HG03108 (cell line): ENCODE results near the gene MLLT6.

Source experiments
- ATAC-seq: cut with Tn5 transposase; IDR thresholded peaks from one replicate; pipeline ENCODE4 v1.9.1; 2021; ENCODE audit warnings: moderate library complexity; ENCODE audit not compliant: unreplicated experiment

Gene MLLT6

DNA sequence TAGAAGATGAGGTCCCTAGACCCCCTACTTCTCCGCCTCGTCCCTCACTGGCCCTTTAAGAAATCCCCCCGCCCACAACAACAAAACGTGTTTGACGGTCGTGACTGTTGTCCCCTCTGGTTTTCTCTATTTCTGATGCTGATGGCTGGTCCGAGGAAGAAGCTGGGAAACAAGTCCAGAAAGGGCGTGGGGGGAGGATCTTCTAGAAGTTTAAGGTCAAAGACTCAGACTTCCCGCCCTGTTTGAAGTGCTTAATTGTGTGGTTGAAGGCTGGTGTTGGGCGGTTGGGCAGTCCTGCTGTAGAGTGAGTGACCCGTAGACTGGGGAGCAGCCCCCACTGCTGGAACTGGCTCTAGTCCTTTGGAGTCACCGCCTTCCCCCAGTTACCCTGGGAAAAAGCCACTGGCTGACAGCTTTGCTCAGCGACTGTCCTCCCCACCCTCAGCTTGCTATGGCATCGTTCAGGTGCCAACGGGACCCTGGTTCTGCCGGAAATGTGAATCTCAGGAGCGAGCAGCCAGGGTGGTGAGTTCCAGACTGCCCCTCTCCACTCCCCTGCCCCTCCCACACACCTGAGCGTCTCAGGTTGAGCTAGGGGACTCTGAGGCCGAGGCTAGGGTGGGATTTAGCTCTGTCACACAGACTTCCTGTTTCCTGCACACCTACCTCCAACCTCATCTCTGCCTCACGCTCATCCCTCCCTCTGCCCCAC, 1.6 kb downstream of the MLLT6 start:
- ATAC-seq, result no peak

DNA sequence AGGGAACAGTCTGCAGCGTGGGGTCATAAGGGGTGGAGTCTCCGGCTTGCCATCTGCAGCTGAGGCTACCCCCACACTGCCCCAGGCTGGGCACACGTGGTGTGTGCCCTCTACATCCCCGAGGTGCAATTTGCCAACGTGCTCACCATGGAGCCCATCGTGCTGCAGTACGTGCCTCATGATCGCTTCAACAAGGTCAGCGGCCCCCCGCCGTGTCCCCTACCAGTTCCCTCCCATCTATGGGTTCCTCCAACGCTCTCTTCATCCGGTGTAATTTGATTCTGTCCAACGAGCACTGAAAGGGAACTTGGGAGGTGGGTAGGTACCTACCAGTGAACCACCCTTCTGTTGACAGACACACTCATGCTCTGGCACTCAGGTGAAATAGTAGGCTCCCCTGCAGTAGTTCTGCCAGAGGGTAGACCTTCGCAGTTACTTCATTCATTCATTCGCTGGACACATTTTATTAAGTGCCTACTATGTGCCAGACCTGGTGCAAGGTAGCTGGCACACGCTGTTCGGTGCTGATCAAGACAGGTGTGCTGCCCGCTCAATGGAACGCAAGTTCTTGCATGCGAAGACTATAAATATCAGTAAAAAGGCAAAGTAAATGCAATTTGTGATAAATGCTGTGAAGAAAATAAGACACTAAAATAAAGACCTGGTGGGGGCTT, 2.7 kb downstream of the MLLT6 start:
- ATAC-seq, result no peak

DNA sequence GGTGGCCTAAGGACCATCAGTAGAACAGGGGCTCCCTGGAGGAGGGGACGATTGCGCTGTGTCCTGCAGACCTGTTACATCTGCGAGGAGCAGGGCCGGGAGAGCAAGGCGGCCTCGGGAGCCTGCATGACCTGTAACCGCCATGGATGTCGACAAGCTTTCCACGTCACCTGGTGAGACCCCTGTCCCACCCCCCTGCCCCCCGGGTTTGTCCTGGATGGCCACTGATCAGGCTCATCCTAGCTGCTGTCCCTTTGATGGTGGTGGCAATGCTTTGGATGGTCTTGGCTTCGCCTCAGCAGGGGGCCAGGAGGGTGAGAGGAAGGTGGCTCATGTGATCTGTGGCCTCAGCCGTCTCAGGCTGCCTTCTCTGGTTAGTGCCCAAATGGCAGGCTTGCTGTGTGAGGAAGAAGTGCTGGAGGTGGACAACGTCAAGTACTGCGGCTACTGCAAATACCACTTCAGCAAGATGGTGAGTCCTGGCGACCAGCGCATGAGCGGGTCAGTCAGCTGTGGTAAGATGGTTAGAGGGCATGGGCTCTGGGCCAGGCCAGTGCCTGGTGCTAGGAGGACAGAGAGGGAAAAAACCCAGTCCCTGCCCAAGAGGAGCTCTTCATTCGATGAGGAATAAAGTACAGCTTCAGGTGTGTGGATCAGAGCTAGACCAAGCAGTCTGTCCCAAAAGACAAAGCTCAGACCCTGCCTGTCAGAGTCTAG, 4.2 kb downstream of the MLLT6 start:
- no peak for ATAC-seq

DNA sequence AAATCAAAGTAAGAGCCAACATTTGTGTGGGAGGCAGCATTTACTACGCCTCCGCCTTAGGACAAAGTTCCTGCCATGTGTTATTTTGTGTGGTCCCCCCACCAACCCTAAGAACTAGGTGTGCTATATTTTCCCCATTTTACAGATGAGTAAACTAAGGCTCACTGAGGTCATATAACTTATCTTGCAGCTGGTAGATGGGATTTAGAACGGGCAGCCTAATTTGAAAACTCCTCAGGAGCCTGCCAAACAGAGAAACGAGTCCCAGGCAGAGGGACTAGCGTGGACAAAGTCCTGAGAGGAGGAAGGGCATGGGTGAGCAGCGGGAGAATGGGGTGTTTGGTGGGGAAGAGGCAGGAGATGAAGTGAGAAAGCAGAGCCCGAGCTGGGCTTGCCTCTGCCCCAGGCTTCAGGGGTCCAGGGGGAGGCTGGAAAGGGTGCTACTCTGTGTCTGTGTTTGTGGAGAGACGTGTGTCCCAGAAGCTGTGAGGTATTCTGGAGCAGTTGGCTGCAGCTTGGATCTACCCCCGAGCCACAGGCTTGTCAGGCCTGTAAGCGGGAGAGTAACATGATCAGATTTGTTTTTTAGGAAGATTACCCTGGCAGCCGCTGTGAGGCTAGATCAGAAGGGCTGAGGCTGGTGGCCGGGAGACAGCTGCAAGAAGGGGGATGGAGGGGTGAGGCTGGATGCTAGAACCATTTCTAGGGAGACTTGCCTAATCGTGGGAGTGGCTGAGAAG, 5.0 kb downstream of the MLLT6 start:
- ATAC-seq, result no peak

DNA sequence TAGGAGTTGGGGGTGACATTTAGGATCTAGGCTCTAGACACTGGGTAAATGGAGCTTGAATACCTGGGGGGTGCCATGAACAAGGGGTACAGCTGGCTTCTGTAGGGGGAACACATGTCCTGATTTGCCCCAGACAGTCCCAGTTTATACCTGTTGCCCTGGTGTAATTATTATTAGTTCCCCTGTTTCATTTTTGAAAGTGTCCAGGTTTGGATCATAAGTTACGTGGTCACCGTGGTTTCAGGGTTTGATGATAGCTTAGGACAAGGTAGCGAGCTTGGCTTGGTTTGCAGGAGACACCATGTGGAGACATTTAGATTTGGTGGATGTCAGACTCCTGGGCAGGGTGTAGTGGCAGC, 5.5 kb downstream of the MLLT6 start:
- no peak for ATAC-seq

DNA sequence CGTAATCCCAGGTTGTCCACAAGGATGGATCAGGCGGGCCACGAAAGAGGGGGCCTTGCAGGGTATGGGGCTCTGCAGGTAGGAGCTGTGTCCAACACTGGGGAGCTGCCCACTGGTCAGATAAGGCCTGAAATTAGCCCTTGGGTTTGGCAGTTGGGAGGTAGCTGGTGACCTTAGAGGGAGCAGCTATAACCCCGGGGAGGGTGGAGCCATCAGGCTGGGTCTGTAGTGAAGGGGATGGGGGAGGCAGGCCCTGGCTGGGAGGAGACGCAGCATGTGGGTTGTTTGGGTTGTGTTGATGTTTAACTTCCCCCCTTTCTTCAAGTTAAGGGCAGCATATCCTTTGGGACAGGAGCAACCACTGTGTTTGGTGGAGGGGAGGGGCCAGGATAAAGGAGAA, 5.9 kb downstream of the MLLT6 start:
- ATAC-seq, result no peak

DNA sequence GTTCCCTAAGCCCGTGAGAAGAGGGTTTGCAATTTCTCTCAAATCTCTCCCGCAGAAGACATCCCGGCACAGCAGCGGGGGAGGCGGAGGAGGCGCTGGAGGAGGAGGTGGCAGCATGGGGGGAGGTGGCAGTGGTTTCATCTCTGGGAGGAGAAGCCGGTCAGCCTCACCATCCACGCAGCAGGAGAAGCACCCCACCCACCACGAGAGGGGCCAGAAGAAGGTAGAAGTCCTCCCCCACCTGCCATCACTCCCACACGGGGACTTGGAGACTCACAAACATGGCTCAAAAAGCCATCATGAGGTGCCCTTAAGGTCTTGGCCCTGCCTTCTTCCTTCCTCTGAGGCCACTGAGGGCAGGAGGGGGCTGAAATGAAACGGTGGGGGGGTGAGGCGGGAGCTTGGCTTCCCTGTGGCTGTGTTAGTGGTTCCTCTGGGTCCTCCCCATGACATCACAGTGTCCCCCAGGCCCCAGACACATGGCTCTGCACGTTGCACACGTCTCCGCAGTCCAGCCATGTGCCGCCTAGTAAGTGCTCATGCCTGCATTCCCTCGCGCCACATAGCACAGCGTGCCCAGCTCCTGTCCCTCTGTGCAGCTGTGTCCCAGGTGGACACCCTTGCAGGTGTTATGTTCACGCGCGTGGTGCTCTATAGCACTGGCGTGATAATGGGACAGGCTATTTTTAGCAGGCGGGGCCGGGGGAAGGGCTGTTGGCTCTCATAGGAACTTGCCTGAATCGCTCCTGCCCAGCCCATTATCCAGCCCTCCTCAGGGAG, 6.9 kb downstream of the MLLT6 start:
- no peak for ATAC-seq

DNA sequence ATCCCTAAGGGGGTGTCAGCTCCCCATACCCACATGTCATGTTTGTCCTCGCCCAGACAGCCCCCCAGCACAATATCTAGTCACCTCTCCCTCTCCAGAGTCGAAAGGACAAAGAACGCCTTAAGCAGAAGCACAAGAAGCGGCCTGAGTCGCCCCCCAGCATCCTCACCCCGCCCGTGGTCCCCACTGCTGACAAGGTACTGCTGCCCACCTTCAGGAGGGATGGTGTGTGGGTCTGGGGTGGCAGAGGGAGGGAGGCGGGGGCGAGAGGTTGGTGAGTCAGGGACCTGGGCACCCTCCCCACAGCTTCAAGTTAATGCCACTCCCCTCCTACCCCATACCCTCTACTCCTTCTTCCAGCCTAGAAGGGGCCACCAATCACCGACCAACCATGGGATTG, 7.5 kb downstream of the MLLT6 start:
- no peak for ATAC-seq

DNA sequence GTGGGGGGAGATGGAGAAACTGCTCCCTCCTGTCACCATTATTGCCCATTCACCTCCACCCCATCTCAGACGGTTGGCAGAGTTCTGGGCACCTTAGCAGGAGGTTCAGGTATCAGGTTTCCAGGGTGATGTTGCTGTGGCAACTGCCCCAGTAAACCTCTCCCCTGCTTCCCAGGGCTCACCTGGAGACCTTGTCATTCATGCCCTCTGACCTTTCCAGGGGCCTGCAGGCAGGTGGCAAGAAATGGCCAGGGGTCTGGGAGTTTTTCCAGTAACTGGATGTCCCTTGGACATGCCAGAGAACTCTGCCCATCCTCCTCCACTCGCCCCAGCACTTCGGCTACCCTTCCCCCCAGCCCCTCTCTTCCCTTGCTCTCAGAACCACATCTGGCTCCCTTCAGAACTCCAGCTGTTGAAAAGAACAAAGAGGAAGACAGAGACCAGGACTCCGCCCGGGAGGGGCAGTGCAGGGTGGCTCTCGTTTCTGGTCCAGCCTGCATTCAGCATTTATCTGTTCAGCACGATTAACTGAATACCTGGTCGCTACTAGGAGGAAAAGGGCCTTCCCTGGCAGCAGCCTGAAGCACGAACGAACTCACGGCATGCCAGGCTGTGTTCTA, 8.5 kb downstream of the MLLT6 start:
- no peak for ATAC-seq

DNA sequence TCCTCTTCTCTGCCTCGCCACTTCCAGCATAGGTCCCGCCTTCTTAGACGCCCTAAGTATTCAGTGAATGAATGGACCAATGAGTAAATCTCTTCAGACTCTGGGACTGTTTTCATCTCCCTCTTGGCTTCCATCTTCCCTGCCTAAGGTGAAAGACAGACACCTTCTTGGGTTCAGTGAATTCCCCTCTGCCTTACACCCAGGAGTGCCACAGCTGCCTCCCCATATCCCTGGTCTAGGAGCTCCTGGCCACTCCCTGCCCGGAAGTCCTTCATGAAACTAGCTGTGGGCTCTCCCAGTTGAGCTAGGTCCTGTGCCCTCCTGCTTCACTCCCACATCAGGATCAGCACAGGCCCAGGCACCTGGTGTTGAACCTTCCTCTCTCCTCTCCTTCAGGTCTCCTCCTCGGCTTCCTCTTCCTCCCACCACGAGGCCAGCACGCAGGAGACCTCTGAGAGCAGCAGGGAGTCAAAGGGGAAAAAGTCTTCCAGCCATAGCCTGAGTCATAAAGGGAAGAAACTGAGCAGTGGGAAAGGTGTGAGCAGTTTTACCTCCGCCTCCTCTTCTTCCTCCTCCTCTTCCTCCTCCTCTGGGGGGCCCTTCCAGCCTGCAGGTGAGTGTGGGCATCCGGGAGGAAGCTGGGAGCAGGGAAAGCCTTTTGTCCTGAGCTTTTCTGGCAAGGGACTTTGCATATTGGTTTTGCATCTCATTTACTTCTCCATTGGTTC, 10.3 kb downstream of the MLLT6 start:
- ATAC-seq, result no peak

DNA sequence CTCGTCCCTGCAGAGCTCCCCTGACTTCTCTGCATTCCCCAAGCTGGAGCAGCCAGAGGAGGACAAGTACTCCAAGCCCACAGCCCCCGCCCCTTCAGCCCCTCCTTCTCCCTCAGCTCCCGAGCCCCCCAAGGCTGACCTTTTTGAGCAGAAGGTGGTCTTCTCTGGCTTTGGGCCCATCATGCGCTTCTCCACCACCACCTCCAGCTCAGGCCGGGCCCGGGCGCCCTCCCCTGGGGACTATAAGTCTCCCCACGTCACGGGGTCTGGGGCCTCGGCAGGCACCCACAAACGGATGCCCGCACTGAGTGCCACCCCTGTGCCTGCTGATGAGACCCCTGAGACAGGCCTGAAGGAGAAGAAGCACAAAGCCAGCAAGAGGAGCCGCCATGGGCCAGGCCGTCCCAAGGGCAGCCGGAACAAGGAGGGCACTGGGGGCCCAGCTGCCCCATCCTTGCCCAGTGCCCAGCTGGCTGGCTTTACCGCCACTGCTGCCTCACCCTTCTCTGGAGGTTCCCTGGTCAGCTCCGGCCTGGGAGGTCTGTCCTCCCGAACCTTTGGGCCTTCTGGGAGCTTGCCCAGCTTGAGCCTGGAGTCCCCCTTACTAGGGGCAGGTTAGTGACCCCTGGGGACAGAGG, 11.4 kb downstream of the MLLT6 start:
- ATAC-seq, result no peak

DNA sequence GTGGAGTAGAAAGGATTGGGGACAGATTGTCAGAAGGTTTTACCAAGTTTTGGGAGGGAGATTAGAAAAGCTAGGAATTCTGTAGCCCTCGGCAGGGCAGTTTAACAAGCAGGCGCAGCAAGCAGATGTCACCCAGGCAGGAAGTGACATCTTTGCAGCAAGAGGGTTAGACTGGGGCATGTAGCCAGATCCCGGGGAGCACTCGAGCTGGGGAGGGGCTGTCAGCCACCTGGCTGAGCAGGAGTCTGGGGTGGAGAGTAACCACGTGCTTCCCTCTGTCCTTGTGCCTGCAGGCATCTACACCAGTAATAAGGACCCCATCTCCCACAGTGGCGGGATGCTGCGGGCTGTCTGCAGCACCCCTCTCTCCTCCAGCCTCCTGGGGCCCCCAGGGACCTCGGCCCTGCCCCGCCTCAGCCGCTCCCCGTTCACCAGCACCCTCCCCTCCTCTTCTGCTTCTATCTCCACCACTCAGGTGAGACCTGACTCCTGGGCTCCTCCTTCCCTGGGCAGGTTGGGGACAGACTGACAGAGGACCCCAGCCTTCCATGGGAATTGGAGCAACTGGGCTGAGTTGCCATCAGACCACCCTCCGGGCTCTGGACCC, 12.2 kb downstream of the MLLT6 start:
- ATAC-seq, result no peak

DNA sequence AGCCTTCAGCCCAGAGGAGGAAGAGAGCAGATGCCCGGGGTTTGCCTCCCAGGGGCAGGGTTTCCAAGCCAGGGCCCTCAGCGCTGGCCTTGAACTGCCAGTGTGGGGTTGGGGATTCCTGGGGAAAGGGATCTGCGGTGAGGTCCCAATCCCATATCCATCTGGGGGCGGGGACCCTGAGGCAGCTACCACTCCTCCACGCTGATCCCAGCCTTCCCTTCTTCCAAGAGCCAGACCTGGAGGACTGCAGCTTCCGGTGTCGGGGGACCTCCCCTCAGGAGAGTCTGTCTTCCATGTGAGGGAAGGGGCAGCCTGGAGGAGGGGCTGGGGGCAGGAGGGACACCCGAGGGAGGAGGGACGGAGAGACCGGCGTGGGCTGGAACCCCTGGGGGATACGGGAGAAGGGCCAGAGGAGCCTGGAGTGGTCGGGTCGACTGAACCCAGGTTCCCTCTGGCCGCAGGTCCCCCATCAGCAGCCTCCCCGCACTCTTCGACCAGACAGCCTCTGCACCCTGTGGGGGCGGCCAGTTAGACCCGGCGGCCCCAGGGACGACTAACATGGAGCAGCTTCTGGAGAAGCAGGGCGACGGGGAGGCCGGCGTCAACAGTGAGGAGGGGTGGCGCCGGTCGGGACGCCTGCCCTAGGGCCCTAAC, 14.3 kb downstream of the MLLT6 start:
- ATAC-seq, result no peak

DNA sequence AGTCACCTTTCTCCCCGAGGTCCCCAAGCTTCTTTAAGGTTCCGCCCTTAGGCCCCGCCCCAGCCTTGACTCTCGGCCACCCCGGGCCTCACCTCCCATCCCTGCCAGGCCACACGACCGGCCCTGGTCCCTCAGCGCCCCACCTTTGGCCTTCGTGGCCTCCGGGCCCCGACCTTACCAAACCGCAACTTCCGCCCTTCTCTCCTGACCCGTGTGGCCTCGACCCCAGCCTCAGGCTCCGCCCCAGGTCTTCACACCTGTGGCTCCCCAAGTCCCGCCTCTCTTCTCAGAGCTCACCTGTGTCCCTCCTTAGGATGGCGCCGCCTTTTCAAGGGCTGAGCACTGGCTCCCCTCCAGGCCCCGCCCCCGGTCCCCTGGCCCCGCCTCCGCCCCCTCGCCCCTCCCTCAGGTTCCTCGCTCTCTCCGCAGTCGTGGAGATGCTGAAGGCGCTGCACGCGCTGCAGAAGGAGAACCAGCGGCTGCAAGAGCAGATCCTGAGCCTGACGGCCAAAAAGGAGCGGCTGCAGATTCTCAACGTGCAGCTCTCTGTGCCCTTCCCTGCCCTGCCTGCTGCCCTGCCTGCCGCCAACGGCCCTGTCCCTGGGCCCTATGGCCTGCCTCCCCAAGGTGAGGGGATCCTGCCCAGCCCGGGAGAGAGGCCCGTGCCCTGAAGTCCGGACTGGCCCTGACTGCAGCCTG, 15.0 kb downstream of the MLLT6 start:
- no peak for ATAC-seq

DNA sequence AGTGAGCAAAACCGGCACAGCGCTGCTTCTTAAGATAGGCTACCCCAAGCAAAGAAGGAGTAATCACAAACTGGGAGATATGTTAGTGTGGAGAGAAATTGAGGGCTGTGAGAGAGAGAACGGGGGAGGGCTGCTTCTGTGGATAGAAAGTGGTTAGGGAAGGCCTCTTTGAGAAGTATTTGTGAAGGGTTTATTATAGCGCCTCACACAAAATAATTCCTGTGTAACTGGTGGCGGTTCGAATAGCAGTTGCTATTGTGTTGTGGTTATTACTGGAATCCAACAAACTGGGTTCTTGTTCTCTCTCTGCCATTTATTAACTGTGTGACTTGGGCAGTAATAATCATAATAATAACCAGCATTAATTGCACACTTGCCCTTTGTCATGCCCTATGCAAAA, 15.9 kb downstream of the MLLT6 start:
- ATAC-seq, result no peak

DNA sequence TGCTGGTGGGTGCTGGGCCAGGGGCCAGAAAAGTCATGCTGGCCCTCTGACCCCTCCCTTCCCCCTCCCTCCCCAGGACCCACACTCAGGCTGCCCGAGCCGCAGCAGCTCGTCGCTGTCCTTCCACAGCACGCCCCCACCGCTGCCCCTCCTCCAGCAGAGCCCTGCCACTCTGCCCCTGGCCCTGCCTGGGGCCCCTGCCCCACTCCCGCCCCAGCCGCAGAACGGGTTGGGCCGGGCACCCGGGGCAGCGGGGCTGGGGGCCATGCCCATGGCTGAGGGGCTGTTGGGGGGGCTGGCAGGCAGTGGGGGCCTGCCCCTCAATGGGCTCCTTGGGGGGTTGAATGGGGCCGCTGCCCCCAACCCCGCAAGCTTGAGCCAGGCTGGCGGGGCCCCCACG, 16.7 kb downstream of the MLLT6 start:
- no peak for ATAC-seq

DNA sequence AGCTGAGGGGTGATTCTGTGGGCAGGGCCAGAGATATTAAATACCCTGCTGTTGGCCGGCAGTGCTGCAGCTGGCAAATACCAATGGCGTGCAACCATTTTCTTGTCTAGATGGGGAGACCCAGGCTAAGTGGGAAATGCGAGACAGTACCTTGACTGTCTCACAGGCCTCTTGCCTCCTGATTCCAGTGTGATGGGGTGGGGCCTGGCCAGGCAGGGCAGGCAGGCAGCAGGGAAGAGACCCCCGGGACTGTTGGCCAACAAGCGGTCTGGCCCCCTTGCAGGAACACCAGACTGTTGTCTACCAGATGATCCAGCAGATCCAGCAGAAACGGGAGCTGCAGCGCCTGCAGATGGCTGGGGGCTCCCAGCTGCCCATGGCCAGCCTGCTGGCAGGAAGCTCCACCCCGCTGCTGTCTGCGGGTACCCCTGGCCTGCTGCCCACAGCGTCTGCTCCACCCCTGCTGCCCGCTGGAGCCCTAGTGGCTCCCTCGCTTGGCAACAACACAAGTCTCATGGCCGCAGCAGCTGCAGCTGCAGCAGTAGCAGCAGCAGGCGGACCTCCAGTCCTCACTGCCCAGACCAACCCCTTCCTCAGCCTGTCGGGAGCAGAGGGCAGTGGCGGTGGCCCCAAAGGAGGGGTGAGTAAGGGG, 19.4 kb downstream of the MLLT6 start:
- ATAC-seq, result no peak
